Measurements from ENCODE around the gene GHR. TPM values are rescaled to one million over a fixed set of nuclear protein-coding genes. Genes with fewer than 3 reads are reported as not detected.

Gene GHR
- polyA plus RNA-seq, 1 donor (not counting 4 experiments of a cell fraction or from before 2014, with no cell fraction given) = 1.8 TPM

GRCh38 chr5:42604171-42604711 is 181.0 kb downstream of the GHR start:
- Histone ChIP-seq H3K9me3 (ENCODE audit: control insufficient read depth, low read depth, low read length) (no peaks in the 10 kb centered on the region), H3K27ac (ENCODE audit: control insufficient read depth, insufficient read depth, low read length) (no peak overlapping the region), H3K27me3 (ENCODE audit: control insufficient read depth, extremely low read depth, insufficient read depth, low read length) (no peaks in the 10 kb centered on the region), H3K4me3 (ENCODE audit: control insufficient read depth in 2 of 3, extremely low read depth in 1 of 3, insufficient read depth in 2 of 3, low read depth in 1 of 3, low read length in 3 of 3) (no peak overlapping the region), H3K79me2 (ENCODE audit: control insufficient read depth, insufficient read depth, low read length) (no peaks in the 10 kb centered on the region), H2AFZ (ENCODE audit: control insufficient read depth, low read length) (no peak overlapping the region), H3K9ac (ENCODE audit: control insufficient read depth, extremely low read depth, insufficient read depth, low read length) (no peak overlapping the region), H4K20me1 (ENCODE audit: control insufficient read depth, extremely low read depth, insufficient read depth, low read length) (no peaks in the 10 kb centered on the region), H3K4me1 (ENCODE audit: control insufficient read depth, extremely low read depth, insufficient read depth, low read length) (no peaks in the 10 kb centered on the region), H3K9me1 (ENCODE audit: control insufficient read depth, extremely low read depth, insufficient read depth, low read length) (no peaks in the 10 kb centered on the region), H3K36me3 (ENCODE audit: control insufficient read depth in 2 of 2, extremely low read depth in 1 of 2, insufficient read depth in 2 of 2, low read length in 2 of 2) (no peaks in the 10 kb centered on the region), H3K4me2 (ENCODE audit: control insufficient read depth, extremely low read depth, insufficient read depth, low read depth, low read length) (no peak overlapping the region)
- TF ChIP-seq CTCF (optimal IDR thresholded peaks at IDR 0.05 in 1 of 3, IDR thresholded peaks at IDR 0.05 in 1 of 3, conservative IDR thresholded peaks at IDR 0.05 in 1 of 3; ENCODE audit: extremely low read depth in 1 of 3, insufficient read depth in 2 of 3, low read length in 3 of 3) (no peak), EZH2 (IDR thresholded peaks at IDR 0.05; ENCODE audit: low read length) (no peak)
- FAIRE-seq = no peak
- DNase-seq (ENCODE audit: low read depth, low spot score) = no peak
- dilution Hi-C loops (cut with MboI; ENCODE audit: extremely low pct_ligation_motif_present, low sequenced_read_pairs) = no loop called here

- Histone ChIP-seq H3K4me2 (ENCODE audit: control insufficient read depth, extremely low read depth, insufficient read depth, low read depth, low read length) (no peak overlapping the region), H3K27ac (ENCODE audit: control insufficient read depth, insufficient read depth, low read length) (no peak overlapping the region), H3K9ac (ENCODE audit: control insufficient read depth, extremely low read depth, insufficient read depth, low read length) (no peak overlapping the region), H3K79me2 (ENCODE audit: control insufficient read depth, insufficient read depth, low read length) (no peaks in the 10 kb centered on the region), H3K9me1 (ENCODE audit: control insufficient read depth, extremely low read depth, insufficient read depth, low read length) (no peaks in the 10 kb centered on the region), H3K9me3 (ENCODE audit: control insufficient read depth, low read depth, low read length) (no peaks in the 10 kb centered on the region), H3K4me1 (ENCODE audit: control insufficient read depth, extremely low read depth, insufficient read depth, low read length) (no peaks in the 10 kb centered on the region), H4K20me1 (ENCODE audit: control insufficient read depth, extremely low read depth, insufficient read depth, low read length) (no peaks in the 10 kb centered on the region), H3K27me3 (ENCODE audit: control insufficient read depth, extremely low read depth, insufficient read depth, low read length) (no peaks in the 10 kb centered on the region), H2AFZ (ENCODE audit: control insufficient read depth, low read length) (no peak overlapping the region), H3K4me3 (ENCODE audit: control insufficient read depth in 2 of 3, extremely low read depth in 1 of 3, insufficient read depth in 2 of 3, low read depth in 1 of 3, low read length in 3 of 3) (no peak overlapping the region), H3K36me3 (ENCODE audit: control insufficient read depth in 2 of 2, extremely low read depth in 1 of 2, insufficient read depth in 2 of 2, low read length in 2 of 2) (no peaks in the 10 kb centered on the region)
- DNase-seq (ENCODE audit: low read depth, low spot score) = no peak
- no peak for FAIRE-seq
- TF ChIP-seq CTCF (optimal IDR thresholded peaks at IDR 0.05 in 1 of 3, IDR thresholded peaks at IDR 0.05 in 1 of 3, conservative IDR thresholded peaks at IDR 0.05 in 1 of 3; ENCODE audit: extremely low read depth in 1 of 3, insufficient read depth in 2 of 3, low read length in 3 of 3) = no peak
- no peak for TF ChIP-seq EZH2 (IDR thresholded peaks at IDR 0.05; ENCODE audit: low read length)
- dilution Hi-C loops (cut with MboI; ENCODE audit: extremely low pct_ligation_motif_present, low sequenced_read_pairs) = no loop called here
These were observed 182.3 kb downstream of the GHR start for GRCh38 chr5:42605490-42605889.
